ENCODE results near the gene PLA2G15.
A peak's percentile ranks its signal among the peaks of the same experiment; 100 is the strongest.

GRCh38 chr16:68235108-68235886 lies 9.9 kb upstream of the PLA2G15 start:
- TF ChIP-seq BCL11A (tag by site-specific recombination; IDR thresholded peaks at IDR 0.05; ENCODE audit: low read depth) (no peak), CTCF (tag by site-specific recombination; IDR thresholded peaks at IDR 0.05) (peak; percentile 90), ZNF621 (tag by site-specific recombination; IDR thresholded peaks at IDR 0.05) (no peak), REST (tag by site-specific recombination; IDR thresholded peaks at IDR 0.05) (no peak)

Data from HEK293 (cell line).